ENCODE data around the gene ZNF362.

DNA sequence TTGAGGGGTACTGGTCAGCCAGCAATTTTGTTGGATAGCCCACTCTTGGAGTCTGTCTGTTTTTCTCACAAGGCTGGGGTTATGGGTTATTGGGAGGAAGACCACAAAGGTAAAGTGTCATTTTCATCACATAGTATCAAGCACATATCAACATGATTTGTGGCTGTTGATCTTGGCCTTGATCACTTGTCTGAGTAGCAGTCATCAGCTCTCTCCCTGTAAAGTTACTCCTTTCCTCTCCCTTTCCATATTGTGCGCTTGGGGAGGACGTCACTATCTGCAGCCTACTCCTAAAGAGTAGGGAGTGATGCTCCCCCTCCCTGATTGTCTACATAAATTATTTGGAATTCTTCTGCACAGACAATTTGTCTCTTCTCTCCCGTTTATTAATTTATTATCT, 1.8 kb upstream of the ZNF362 start:
- TF ChIP-seq TCF12 (IDR thresholded peaks at IDR 0.05; ENCODE audit: low read depth), result no peak
- no peak for TF ChIP-seq YY1 (IDR thresholded peaks at IDR 0.05; ENCODE audit: low read depth)
- TF ChIP-seq EP300 (IDR thresholded peaks at IDR 0.05; ENCODE audit: borderline replicate concordance), result no peak
- TF ChIP-seq, protein P1, sequence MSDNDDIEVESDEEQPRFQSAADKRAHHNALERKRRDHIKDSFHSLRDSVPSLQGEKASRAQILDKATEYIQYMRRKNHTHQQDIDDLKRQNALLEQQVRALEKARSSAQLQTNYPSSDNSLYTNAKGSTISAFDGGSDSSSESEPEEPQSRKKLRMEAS (IDR thresholded peaks at IDR 0.05), result no peak

All from Ishikawa (cell line).